ENCODE measurements around the gene CYP2A6. TPM values are rescaled to one million over a fixed set of nuclear protein-coding genes. Genes with fewer than 3 reads are reported as not detected.
"Not testable (repeated sequence)": the region's sequence is repeated elsewhere in the genome, so short reads cannot be mapped to it uniquely, and the experiment has no call there.

CYP2A6 gene, protein sequence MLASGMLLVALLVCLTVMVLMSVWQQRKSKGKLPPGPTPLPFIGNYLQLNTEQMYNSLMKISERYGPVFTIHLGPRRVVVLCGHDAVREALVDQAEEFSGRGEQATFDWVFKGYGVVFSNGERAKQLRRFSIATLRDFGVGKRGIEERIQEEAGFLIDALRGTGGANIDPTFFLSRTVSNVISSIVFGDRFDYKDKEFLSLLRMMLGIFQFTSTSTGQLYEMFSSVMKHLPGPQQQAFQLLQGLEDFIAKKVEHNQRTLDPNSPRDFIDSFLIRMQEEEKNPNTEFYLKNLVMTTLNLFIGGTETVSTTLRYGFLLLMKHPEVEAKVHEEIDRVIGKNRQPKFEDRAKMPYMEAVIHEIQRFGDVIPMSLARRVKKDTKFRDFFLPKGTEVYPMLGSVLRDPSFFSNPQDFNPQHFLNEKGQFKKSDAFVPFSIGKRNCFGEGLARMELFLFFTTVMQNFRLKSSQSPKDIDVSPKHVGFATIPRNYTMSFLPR
- total RNA-seq (2014; rRNA removed; shearing (Covaris generic)), result not detected in 2 replicates

DNA sequence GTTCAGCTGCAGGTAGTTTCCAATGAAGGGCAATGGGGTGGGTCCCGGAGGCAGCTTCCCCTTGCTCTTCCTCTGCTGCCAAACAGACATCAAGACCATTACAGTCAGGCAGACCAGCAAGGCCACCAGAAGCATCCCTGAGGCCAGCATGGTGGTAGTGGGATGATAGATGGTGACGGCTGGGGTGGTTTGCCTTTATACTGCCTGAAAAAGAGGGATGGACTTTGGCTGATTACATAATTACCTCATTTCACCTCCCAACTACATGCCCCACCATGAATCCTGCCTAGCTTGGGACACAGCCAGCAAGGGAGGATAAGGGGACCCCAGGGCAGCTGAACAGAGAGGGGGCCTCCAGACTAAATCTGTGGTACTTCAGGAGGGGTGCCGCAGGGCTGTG, at the start of gene CYP2A6:
TSS of gene CYP2A6 (minus strand) at position 171 of the 400 bp plus-strand sequence. CDS start at position 150, 21 bp downstream.
- not testable (repeated sequence) for DNase-seq (ENCODE audit: low spot score)

DNA sequence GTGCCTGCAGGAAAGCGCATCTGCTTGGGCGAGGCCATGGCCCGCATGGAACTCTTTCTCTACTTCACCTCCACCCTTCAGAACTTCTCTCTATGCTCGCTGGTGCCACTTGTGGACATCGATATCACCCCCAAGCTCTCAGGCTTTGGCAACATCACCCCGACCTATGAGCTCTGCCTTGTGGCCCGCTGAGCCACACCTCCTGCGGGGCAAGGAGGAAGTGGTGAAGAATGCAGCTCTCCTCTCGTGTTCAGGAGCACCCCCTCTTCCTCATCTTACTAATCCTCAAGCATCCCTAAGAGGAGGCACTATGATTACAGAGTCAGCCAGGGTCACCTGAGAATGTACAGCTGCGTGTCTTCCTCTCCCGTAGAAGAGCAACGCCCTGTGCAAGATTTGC, 49.7 kb upstream of the CYP2A6 start:
- not testable (repeated sequence) for DNase-seq (ENCODE audit: low spot score)

DNA sequence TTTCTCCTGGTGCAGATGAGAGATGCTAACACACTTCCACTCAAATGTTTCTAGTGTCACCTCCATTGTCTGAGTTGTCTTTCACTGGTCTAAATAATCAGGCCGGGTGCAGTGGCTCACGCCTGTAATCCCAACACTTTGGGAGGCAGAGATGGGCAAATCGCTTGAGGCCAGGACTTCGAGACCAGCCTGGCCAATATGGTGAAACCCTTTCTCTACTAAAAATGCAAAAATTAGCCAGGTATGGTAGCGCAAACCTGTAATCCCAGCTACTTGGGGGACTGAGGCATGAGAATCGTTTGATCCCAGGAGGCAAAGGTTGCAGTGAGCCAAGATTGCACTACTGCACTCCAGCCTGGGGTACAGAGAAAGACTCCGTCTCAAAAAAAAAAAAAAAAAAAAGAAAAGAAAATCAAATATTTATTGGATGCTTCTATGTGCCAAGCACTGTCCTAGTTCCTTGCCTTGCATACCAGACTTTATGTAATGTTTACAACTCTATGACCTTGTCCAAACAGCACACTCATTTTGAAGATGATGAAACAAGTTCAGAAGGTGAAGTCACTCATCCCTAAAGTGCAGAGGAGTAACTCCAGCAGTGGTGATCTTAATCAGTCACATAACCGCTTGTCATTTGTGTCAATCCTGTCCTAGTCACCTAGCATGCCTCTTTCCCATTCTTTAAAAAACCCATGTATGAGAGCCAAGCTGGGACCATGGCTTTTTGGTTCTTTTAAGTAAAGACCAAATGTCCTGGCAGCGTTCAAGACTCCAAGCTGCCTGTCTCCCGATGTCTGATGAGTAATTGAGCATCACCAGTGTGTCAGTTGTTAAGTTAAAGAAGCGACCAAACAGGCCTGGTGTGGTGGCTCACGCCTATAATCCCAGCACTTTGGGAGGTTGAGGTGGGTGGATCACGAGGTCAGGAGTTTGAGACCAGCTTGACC, 46.9 kb upstream of the CYP2A6 start:
- not testable (repeated sequence) for DNase-seq (ENCODE audit: low spot score)

DNA sequence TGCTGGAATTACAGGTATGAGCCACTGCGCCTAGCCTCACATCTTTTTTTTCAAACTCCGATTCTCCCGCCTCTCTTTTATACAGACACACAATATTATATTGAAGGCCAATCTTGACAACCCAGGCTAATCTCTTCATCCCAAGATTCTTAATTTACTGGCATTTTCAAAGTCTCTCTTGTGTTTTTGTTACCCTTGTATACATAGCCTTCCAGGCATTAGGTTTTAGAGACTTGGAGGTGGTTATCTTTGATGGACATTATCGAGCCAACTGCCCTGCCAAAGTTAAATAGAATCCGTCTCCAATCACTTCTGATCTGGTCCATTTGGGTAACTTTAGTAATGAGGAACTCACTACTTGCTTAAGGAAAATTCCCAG, 46.2 kb upstream of the CYP2A6 start:
- DNase-seq (ENCODE audit: low spot score), result no peak

DNA sequence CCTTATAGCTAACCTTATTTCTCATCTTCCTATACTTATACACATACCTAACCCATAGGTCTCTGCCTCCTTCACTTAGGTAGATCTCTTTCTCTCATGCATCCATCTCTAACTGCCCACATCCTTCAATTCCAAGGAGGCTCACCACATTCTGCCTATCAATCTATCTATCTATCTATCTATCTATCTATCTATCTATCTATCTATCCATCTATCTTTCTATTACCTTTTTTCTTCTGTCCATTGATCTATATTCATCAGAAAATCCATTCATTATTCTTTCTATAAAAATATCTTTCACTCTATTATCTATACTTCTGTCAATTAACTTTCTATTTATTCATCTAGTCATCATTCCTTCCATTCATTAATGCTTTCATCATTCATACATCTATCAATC, 42.9 kb upstream of the CYP2A6 start:
- DNase-seq (ENCODE audit: low spot score), result no peak

DNA sequence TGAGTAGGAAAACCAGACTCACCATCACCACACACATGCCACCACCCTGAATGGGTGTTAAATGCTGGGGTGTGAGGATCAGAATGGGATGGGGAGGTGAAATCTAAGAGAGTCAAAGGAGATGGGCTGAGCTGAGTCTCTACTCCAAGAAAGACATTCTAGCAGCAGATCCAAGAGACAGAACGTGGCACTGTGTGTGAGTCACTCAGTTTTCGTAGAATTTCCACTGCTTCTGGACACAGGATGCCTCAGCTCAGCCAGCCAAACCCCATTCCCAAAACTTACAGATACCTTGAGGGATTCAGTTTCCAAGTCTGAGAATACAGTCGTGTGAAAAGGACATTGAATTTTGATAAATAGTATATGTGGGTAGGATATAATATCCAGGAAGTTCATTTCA, 39.1 kb upstream of the CYP2A6 start:
- no peak for DNase-seq (ENCODE audit: low spot score)

DNA sequence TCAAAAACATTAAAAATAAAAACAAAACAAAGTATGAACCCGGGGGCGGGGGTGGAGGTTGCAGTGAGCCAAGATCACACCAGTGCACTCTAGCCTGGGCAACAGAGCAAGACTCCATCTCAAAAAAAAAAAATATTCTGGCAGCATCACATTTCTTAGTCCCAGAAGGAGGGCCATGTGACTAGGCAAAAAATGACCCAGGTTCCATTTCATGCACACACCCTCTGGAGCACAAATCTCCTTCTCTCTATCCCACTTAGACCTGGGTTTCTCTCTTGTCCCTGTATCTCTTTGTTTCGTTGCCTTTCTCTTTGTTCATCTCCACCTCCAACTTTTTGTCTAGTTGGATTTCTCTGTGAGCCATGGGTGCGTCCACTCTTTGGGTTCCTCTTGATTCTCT, 37.9 kb upstream of the CYP2A6 start:
- no peak for DNase-seq (ENCODE audit: low spot score)

DNA sequence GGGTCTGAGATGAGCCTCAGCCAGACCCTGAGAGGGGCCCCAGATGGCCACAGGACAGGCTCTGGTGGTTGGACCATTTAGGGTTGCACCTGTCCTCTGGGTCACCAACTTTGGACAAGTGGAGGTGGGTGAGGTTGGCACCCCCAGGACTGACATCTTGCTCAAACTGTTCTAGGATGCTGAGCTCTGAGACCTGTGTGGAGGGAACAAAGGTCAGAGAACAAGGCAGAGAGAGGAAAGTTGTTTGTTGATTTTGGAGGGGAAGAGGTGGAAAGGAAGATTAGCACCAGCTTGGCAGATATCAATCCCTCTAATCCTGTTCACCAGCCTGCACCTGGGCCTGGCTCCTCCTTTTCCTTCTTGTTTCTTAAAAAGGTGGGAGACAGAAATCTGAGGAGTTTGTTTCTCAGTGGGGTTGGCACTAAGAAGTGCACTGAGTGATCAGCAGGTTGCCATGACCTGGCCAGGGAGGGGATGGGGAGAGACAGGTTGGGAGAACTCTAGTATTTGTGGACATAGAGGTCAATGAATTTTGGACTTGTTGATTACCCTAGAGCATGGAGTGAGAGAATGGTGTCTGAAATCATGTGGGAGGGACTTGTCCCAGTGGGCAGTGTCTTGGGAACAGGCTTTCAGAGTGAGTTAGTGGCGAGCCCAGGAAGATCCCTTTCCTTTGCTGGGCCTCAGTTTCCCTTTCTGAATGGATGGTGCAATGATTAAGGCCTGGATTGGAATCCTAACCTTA, 34.1 kb upstream of the CYP2A6 start:
- DNase-seq (ENCODE audit: low spot score), result peak; percentile 15

DNA sequence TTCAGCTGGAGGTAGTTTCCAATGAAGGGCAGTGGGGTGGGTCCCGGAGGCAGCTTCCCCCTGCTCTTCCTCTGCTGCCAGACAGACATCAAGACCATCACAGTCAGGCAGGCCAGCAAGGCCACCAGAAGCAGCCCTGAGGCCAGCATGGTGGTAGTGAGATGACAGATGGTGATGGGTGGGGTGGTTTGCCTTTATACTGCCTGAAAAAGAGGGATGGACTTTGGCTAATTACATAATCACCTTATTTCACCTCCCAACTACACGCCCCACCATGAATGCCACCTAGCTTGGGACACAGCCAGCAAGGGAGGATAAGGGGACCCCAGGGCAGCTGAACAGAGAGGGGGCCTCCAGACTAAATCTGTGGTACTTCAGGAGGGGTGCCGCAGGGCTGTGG, 31.8 kb upstream of the CYP2A6 start, which contains the start of gene CYP2A7:
TSS of gene CYP2A7 (minus strand) at position 170 of the 400 bp plus-strand sequence. CDS start at position 149, 21 bp downstream.
- DNase-seq (ENCODE audit: low spot score), result not testable (repeated sequence)

DNA sequence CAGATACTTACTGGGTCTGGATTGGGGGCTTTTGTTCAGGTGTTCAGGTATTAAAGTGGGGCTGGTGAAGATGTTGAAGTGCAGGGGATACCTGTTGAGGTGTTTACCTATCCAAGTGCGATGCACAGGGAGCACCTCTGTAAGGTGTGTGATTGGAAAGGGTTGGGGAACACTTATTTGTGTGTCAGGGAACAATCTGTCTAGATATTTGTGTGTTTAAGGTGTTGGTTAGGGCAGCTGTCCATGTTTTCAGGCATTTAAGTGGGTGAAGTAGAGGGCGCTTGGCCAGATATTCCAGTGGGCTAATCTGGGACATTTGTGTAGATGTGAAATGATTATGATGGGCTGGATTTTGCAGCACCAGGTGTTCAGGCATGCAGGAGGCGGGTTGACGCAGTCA, 29.1 kb upstream of the CYP2A6 start:
- DNase-seq (ENCODE audit: low spot score), result not testable (repeated sequence)

DNA sequence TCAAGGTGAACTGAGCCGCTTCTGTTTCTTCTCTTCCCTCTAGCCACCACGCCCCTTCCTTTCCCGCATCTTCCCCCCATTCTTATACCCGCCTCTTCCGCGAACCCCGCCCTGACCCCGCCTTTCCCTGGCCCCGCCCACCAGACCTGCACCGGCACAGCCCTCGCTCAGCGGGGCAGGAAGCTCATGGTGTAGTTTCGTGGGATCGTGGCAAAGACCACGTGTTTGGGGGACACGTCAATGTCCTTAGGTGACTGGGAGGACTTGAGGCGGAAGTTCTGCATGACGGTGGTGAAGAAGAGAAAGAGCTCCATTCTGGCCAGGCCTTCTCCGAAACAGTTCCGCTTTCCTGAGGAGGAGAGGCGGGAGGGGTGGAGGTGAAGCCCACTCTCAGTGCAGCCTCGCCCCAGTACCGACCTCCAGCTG, 25.3 kb upstream of the CYP2A6 start:
- not testable (repeated sequence) for DNase-seq (ENCODE audit: low spot score)

DNA sequence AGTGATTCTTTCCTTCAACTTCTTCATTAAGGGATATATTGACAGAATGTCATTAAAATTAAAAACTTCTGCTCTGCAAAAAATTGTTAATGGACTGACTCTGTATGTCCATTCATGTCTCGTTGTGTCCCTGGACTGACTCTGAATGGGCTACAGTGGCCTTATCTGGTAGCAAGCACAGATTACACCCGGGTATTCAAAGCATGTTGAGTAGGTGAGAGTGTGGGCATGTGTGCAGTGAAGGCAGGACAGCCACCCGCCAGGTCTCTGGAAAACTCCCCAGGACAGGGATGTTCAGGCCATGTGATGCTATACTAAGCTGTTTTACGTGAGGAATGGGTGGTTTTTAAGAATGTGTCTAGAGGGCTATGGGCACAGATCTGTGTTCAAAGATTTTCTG, 24.6 kb upstream of the CYP2A6 start:
- DNase-seq (ENCODE audit: low spot score), result not testable (repeated sequence)

DNA sequence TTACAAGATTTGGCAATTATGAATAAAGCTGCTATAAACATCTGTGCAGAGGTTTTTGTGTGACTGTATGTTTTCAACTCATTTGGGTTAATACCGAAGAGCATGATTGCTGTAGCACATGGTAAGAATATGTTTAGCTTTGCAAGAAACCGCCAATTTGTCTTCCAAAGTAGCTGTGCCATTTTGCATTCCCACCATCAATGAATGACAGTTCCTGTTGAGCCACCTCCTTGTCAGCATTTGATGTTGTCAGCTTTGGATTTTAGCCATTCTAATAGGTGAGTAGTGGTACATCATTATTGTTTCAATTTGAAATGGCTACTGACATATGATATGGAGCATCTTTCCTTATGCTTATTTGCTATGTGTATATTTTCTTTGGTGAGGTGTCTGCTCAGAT, 23.6 kb upstream of the CYP2A6 start:
- DNase-seq (ENCODE audit: low spot score), result not testable (repeated sequence)

DNA sequence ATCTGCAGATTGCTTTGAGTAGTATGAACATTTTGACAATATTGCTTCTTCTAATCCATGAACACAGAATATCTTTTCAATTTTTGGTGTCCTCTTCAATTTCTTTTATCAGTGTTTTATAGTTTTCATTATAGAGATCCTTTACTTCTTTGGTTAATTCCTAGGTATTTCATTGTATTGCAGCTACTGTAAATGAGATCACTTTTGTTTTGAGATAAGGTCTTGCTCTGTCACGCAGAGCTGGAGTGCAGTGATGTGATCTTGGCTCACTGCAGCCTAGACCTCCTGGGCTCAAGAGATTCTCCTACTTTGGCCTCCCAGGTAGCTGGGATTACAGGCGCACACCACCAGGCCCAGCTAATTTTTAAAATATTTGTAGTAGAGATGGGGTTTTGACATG, 22.0 kb upstream of the CYP2A6 start:
- no peak for DNase-seq (ENCODE audit: low spot score)

DNA sequence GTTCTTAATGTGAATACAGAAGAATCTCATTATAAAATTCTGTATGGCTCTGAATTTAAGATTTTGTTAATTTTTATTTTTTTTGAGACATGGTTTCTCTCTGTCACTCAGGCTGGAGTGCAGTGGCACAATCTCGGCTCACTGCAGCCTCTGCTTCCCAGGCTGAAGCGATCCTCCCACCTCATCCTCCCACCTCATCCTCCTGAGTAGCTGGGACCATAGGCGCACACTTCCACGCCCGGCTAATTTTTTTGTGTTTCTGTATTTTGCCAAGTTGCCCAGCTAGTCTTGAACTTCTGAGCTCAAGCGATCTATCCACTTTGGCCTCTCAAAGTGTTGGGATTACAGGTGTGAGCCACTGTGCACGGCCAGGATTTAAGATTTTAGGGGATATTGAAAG, 17.5 kb upstream of the CYP2A6 start:
- DNase-seq (ENCODE audit: low spot score), result no peak

DNA sequence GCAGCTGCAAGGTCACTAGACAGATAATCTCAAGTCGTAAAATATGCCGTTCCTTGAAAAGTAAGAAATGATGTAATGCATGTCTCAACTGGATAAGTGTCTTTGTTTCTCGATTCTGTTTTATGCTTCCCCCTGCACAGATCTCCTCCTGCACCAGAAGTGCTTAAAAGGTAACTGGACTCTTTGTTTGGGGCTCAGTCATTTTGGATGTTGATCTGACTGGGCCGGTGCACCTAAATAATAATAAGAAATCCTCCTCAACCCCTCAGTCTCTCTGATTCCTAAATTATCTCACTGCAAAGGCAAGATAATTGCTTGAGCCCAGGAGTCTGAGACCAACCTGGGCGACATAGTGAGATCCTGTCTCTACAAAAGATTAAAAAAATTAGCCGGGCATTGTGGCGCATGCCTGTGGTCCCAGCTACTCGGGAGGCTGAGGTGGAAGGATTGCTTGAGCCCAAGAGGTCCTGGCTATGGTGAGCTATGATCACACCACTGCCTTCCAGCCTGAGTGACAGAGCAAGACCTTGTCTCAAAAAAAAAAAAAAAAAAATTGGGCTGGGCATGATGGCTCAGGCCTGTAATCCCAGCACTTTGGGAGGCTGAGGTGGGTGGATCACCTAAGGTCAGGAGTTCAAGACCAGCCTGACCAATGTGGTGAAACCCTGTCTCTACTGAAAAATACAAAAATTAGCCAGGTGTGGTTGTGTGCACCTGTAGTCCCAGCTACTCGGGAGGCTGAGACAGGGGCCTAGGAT, 14.7 kb upstream of the CYP2A6 start:
- not testable (repeated sequence) for DNase-seq (ENCODE audit: low spot score)

DNA sequence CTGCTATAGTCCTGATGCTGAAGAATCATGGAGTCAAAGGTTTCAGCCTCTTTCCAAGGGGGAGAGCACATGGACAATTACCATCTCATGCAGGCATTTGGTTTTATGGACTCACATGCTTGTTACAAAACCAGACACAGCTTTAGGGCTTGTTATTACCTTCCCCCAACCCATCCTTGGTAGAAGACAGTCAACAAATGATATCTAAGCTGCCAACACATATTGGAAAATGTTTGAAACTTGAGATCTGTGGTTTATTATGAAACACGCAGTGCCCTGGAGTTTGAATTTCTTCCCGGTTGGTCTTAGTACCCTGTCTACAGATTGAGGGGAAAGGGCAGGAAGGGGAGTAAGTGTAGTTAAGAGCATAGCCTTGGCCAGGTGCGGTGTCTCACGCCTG, 12.5 kb upstream of the CYP2A6 start:
- no peak for DNase-seq (ENCODE audit: low spot score)

DNA sequence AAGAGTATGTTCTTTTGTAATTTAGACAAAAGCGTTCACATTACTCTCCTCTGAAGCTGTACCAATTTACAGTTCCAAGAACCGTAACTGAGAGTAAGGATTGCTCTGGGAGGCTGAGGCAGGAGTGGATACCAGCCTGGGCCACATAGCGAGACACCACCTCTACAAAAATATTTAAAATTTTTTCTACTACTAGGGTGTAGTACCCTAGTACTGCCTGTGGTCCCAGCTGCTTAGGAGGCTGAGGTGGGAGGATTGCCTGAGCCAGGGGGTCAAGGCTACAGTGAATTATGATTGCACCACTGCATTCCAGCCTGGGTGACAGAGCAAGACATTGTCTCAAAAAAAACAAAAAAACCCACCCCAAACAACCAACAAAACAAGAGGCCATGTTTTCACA, 12.1 kb upstream of the CYP2A6 start:
- no peak for DNase-seq (ENCODE audit: low spot score)

DNA sequence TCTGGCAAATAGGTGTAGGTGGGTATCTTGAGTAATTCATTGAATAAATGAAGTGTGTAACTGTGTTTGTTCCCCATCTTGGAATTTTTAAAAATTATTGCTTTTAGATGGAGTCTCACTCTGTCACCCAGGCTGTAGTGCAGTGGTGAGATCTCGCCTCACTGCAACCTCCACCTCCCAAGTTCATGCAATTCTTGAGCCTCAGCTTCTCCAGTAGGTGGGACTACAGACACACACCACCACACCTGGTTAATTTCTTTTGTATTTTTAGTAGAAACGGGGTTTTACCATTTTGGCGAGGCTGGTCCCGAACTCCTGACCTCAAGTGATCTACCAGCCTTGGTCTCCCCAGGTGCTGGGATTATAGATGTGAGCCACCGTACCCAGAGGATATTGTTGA, 7.9 kb upstream of the CYP2A6 start:
- no peak for DNase-seq (ENCODE audit: low spot score)

DNA sequence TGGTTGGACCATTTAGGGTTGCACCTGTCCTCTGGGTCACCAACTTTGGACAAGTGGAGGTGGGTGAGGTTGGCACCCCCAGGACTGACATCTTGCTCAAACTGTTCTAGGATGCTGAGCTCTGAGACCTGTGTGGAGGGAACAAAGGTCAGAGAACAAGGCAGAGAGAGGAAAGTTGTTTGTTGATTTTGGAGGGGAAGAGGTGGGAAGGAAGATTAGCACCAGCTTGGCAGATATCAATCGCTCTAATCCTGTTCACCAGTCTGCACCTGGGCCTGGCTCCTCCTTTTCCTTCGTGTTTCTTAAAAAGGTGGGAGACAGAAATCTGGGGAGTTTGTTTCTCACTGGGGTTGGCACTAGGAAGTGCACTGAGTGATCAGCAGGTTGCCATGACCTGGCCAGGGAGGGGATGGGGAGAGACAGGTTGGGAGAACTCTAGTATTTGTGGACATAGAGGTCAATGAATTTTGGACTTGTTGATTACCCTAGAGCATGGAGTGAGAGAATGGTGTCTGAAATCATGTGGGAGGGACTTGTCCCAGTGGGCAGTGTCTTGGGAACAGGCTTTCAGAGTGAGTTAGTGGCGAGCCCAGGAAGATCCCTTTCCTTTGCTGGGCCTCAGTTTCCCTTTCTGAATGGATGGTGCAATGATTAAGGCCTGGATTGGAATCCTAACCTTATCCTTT, 2.4 kb upstream of the CYP2A6 start:
- not testable (repeated sequence) for DNase-seq (ENCODE audit: low spot score)

All from HT-29 (cell line).